Small intestine (tissue), 7 donors: ENCODE data around the gene USH1C. TPM values are rescaled to one million over a fixed set of nuclear protein-coding genes. Genes with fewer than 3 reads are reported as not detected.

Source experiments
- DNase-seq, 2 donors: peaks; one replicate each; pipeline versions ENCODE4 v3.0.0 to v3.0.0-alpha.2; 2013
- FAIRE-seq: peaks from 2 replicates; lab custom pipeline; 2012; peaks lifted over from hg19 to GRCh38; lab: Jason Lieb, UNC
- H3K27ac ChIP-seq, 3 donors: one replicate each; pipeline ENCODE4 v1.5.1; 2013; ENCODE audit warnings: low read length in 2 of 3, mild to moderate bottlenecking in 2 of 3, control low read depth in 1 of 3, inconsistent platforms in 1 of 3, low read depth in 1 of 3, moderate library complexity in 1 of 3
- H3K27me3 ChIP-seq, 3 donors: one replicate each; pipeline ENCODE4 v1.6.1; 2013; ENCODE audit warnings: low read length in 3 of 3, inconsistent platforms in 1 of 3; ENCODE audit not compliant: control insufficient read depth in 3 of 3, insufficient read depth in 3 of 3
- H3K36me3 ChIP-seq, 3 donors: one replicate each; pipeline ENCODE4 v1.6.1; 2013; ENCODE audit warnings: low read length in 3 of 3, inconsistent platforms in 1 of 3, low read depth in 1 of 3, mild to moderate bottlenecking in 1 of 3, moderate library complexity in 1 of 3; ENCODE audit not compliant: control insufficient read depth in 3 of 3, insufficient read depth in 2 of 3
- H3K4me1 ChIP-seq, 3 donors: one replicate each; pipeline ENCODE4 v1.6.1; 2013; ENCODE audit warnings: low read length in 2 of 3, inconsistent platforms in 1 of 3, low read depth in 1 of 3, mild to moderate bottlenecking in 1 of 3, moderate library complexity in 1 of 3; ENCODE audit not compliant: control insufficient read depth in 3 of 3, insufficient read depth in 2 of 3
- H3K4me3 ChIP-seq, 3 donors: one replicate each; pipeline ENCODE4 v1.5.1; 2013; ENCODE audit warnings: low read length in 3 of 3, control low read depth in 1 of 3, inconsistent platforms in 1 of 3, low read depth in 1 of 3, mild to moderate bottlenecking in 1 of 3, moderate library complexity in 1 of 3
- H3K9me3 ChIP-seq, 2 donors: one replicate each; pipeline ENCODE4 v1.6.1; 2013; ENCODE audit warnings: low read depth in 1 of 2, low read length in 1 of 2; ENCODE audit not compliant: control insufficient read depth in 2 of 2, insufficient read depth in 1 of 2
- WGBS, 3 donors: extraction: QIAGEN DNeasy Blood & Tissue Kit; methylation state at CpG; one replicate each; pipeline ENCODE4 v1.1.7; 2013; 5-methylcytosine and 5-hydroxymethylcytosine counted together
- polyA plus RNA-seq, 4 donors: library from polyadenylated mRNA; stranded (reverse) in 3 of 4; unstranded in 1 of 4; fragments of 200-250 nt in 3 of 4; fragments of 120-200 nt in 1 of 4; gene quantifications; one replicate each; pipeline versions ENCODE4 v1.2.1 to v1.2.3, GENCODE V29; 2013
- donor health status: healthy with polysubstance abuse.
- donor health status: control.
- donor health status: control.
- donor health status: Bipolar disorder and iron deficiency.
- donor health status: healthy.

The USH1C gene
- polyA plus RNA-seq, 4 donors: 86.2 to 309 (median 297) TPM

GRCh38 chr11:17547051-17547577 lies 2.9 kb upstream of the USH1C start, which contains the start of gene OTOG:
Gene OTOG, plus strand, starts transcription at chr11:17547259. Its CDS starts 114 bp downstream, at chr11:17547373.
- FAIRE-seq: no peak

GRCh38 chr11:17546240-17546639 lies 2.0 kb upstream of the USH1C start:
- FAIRE-seq (no peak), DNase-seq (no peak)
- peaks cover 0 to 8% (median 0%) of the 10 kb centered on the region in 3 donors for H3K27me3 ChIP-seq
- H3K4me1 ChIP-seq: peaks cover 0 to 19% (median 0%) of the 10 kb centered on the region in 3 donors
- H3K36me3 ChIP-seq: peaks cover 0 to 6% (median 0%) of the 10 kb centered on the region in 3 donors
- WGBS, 3 donors: 75 to 82% (median 80%) methylated on average over 2 of the region's 2 CpGs
- no peak overlapping the region for H3K4me3 ChIP-seq
- no peak overlapping the region for H3K27ac ChIP-seq
- no peaks in the 10 kb centered on the region for H3K9me3 ChIP-seq

More at GRCh38 chr11:17547051-17547577, 2.9 kb upstream of the USH1C start, which contains the start of gene OTOG:
- WGBS, 3 donors: 22 to 58% (median 48%) methylated on average over 20 of the region's 20 CpGs
- no peak within 1 kb of the TSS for H3K27ac ChIP-seq
- H3K4me3 ChIP-seq: no peak within 1 kb of the TSS
- peaks cover 0 to 13% (median 0%) of the 10 kb centered on the region in 3 donors for H3K4me1 ChIP-seq
- H3K9me3 ChIP-seq: no peaks in the 10 kb centered on the region
- H3K27me3 ChIP-seq: peaks cover 0 to 8% (median 0%) of the 10 kb centered on the region in 3 donors
- peaks cover 0 to 4% (median 0%) of the 10 kb centered on the region in 3 donors for H3K36me3 ChIP-seq
- peak in 1 of 2 donors; percentile 36 for DNase-seq

- H3K27ac ChIP-seq: peak overlapping the region; percentile 83 to 95 (median 87)
- DNase-seq (peak; percentile 63 to 72), FAIRE-seq (no peak)
- H3K9me3 ChIP-seq: no peaks in the 10 kb centered on the region
- WGBS, 3 donors: 7 to 28% (median 20%) methylated on average over 17 of the region's 17 CpGs
- peaks cover 0 to 24% (median 0%) of the 10 kb centered on the region in 3 donors for H3K36me3 ChIP-seq
- H3K4me3 ChIP-seq: peak overlapping the region; percentile 49 to 95 (median 73)
- peaks cover 2 to 43% (median 7%) of the 10 kb centered on the region in 3 donors for H3K4me1 ChIP-seq
- H3K27me3 ChIP-seq: peaks cover 0 to 5% (median 0%) of the 10 kb centered on the region in 3 donors
These were observed 539 bp downstream of the USH1C start for GRCh38 chr11:17543574-17544180.

GRCh38 chr11:17543041-17543440 lies 1.2 kb downstream of the USH1C start:
- 10 to 65% (median 37%) methylated on average over 2 of the region's 2 CpGs for WGBS, 3 donors
- no peak for FAIRE-seq

GRCh38 chr11:17542249-17542648 lies 2.0 kb downstream of the USH1C start:
- peak overlapping the region in 2 of 3 donors; percentile 73 to 95 for H3K4me3 ChIP-seq
- FAIRE-seq (no peak), DNase-seq (peak; percentile 94 to 97)
- peak overlapping the region; percentile 83 to 95 (median 87) for H3K27ac ChIP-seq
- 8 to 54% (median 38%) methylated on average over 4 of the region's 4 CpGs for WGBS, 3 donors
- peaks cover 0 to 32% (median 0%) of the 10 kb centered on the region in 3 donors for H3K36me3 ChIP-seq
- peaks cover 0 to 5% (median 0%) of the 10 kb centered on the region in 3 donors for H3K27me3 ChIP-seq
- peaks cover 2 to 48% (median 7%) of the 10 kb centered on the region in 3 donors for H3K4me1 ChIP-seq
- H3K9me3 ChIP-seq: no peaks in the 10 kb centered on the region

More at GRCh38 chr11:17543041-17543440, 1.2 kb downstream of the USH1C start:
- H3K36me3 ChIP-seq: peaks cover 0 to 29% (median 0%) of the 10 kb centered on the region in 3 donors
- peak; percentile 75 to 82 for DNase-seq
- H3K4me1 ChIP-seq: peaks cover 2 to 48% (median 7%) of the 10 kb centered on the region in 3 donors
- H3K27me3 ChIP-seq: peaks cover 0 to 5% (median 0%) of the 10 kb centered on the region in 3 donors
- peak overlapping the region; percentile 49 to 95 (median 73) for H3K4me3 ChIP-seq
- H3K27ac ChIP-seq: peak overlapping the region; percentile 83 to 95 (median 87)
- no peaks in the 10 kb centered on the region for H3K9me3 ChIP-seq

- DNase-seq (peak; percentile 86 to 90), FAIRE-seq (peak; percentile 36)
- Histone ChIP-seq H3K4me1 (peaks cover 2 to 51% (median 7%) of the 10 kb centered on the region in 3 donors), H3K4me3 (peak overlapping the region in 2 of 3 donors; percentile 73 to 95), H3K36me3 (peaks cover 0 to 36% (median 0%) of the 10 kb centered on the region in 3 donors), H3K9me3 (no peaks in the 10 kb centered on the region), H3K27ac (peak overlapping the region; percentile 83 to 95 (median 87)), H3K27me3 (peaks cover 0 to 3% (median 0%) of the 10 kb centered on the region in 3 donors)
- 17 to 58% (median 41%) methylated on average over 4 of the region's 4 CpGs for WGBS, 3 donors
These were observed 2.8 kb downstream of the USH1C start for GRCh38 chr11:17541330-17541885.

GRCh38 chr11:17540807-17541206 lies 3.4 kb downstream of the USH1C start:
- peaks cover 0 to 3% (median 0%) of the 10 kb centered on the region in 3 donors for H3K27me3 ChIP-seq
- H3K36me3 ChIP-seq: peaks cover 0 to 38% (median 0%) of the 10 kb centered on the region in 3 donors
- peaks cover 2 to 56% (median 7%) of the 10 kb centered on the region in 3 donors for H3K4me1 ChIP-seq
- DNase-seq (no peak), FAIRE-seq (no peak)
- H3K27ac ChIP-seq: peak overlapping the region in 1 of 3 donors; percentile 95
- H3K4me3 ChIP-seq: no peak overlapping the region
- H3K9me3 ChIP-seq: no peaks in the 10 kb centered on the region
- 86 to 89% (median 87%) methylated on average over 4 of the region's 4 CpGs for WGBS, 3 donors

- 52 to 74% (median 57%) methylated on average over 3 of the region's 3 CpGs for WGBS, 3 donors
- peaks cover 2 to 71% (median 7%) of the 10 kb centered on the region in 3 donors for H3K4me1 ChIP-seq
- FAIRE-seq: no peak
- peaks cover 0 to 3% (median 0%) of the 10 kb centered on the region in 3 donors for H3K27me3 ChIP-seq
- H3K4me3 ChIP-seq: no peak overlapping the region
- H3K27ac ChIP-seq: peak overlapping the region in 1 of 3 donors; percentile 42
- DNase-seq: no peak
- H3K9me3 ChIP-seq: no peaks in the 10 kb centered on the region
- peaks cover 0 to 51% (median 0%) of the 10 kb centered on the region in 3 donors for H3K36me3 ChIP-seq
These were observed 5.5 kb downstream of the USH1C start for GRCh38 chr11:17538731-17539130.
